Transverse colon (tissue), 4 donors: Measurements from ENCODE around the gene TMC3.

ENCODE experiments used
- EP300 ChIP-seq: sonication (generic); formaldehyde crosslinking; IDR thresholded peaks from one replicate; pipeline ENCODE4 v1.6.1; 2017; ENCODE audit warnings: antibody characterized with exemption, low read depth
- POLR2A ChIP-seq: fragments of 450-650 bp; IDR thresholded peaks from one replicate; pipeline ENCODE4 v1.6.1; 2016; ENCODE audit warnings: antibody characterized with exemption, mild to moderate bottlenecking, moderate library complexity
- POLR2AphosphoS5 ChIP-seq, 3 donors: sonication (generic); formaldehyde crosslinking; IDR thresholded peaks; one replicate each; pipeline ENCODE4 v1.6.1; 2016; ENCODE audit warnings: antibody characterized with exemption in 3 of 3
- TF ChIP-seq, protein P1 (sequence below), 5 experiments: fragments of 200-600 bp in 3 of 5; fragments of 450-650 bp in 2 of 5; sonication (generic) in 3 of 5; IDR thresholded peaks; 1 replicate in 2 of 5; 2 replicates in 3 of 5; pipeline ENCODE4 v1.5.1; 2016 to 2017; ENCODE audit warnings: antibody characterized with exemption in 5 of 5, inconsistent platforms in 3 of 5, mild to moderate bottlenecking in 2 of 5, moderate library complexity in 1 of 5

DNA sequence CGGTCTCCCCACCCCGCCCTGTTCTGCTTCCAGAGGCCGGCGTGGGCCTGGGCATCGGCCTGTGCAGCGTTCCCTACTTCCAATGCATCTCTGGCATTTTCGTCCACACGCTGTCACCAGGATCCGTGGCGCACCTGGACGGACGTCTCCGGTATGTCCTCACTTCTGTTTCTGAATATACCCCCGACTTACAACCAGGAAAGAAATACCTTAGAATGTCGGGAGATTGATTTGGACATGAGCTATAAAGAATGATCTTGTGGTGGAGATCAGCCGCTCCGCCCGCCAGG is 91.5 kb downstream of the TMC3 start:
- TF ChIP-seq, protein P1, sequence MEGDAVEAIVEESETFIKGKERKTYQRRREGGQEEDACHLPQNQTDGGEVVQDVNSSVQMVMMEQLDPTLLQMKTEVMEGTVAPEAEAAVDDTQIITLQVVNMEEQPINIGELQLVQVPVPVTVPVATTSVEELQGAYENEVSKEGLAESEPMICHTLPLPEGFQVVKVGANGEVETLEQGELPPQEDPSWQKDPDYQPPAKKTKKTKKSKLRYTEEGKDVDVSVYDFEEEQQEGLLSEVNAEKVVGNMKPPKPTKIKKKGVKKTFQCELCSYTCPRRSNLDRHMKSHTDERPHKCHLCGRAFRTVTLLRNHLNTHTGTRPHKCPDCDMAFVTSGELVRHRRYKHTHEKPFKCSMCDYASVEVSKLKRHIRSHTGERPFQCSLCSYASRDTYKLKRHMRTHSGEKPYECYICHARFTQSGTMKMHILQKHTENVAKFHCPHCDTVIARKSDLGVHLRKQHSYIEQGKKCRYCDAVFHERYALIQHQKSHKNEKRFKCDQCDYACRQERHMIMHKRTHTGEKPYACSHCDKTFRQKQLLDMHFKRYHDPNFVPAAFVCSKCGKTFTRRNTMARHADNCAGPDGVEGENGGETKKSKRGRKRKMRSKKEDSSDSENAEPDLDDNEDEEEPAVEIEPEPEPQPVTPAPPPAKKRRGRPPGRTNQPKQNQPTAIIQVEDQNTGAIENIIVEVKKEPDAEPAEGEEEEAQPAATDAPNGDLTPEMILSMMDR (IDR thresholded peaks at IDR 0.05): no peak
- TF ChIP-seq POLR2AphosphoS5 (IDR thresholded peaks at IDR 0.05): no peak
- TF ChIP-seq POLR2A: no peak
- no peak for TF ChIP-seq EP300
